HG03159 (cell line): ENCODE data around the gene RESF1.
"Not testable (repeated sequence)": the region's sequence is repeated elsewhere in the genome, so short reads cannot be mapped to it uniquely, and the experiment has no call there.

Experiments used
- ATAC-seq: cut with Tn5 transposase; IDR thresholded peaks from one replicate; pipeline ENCODE4 v1.9.1; 2021; ENCODE audit warnings: mild to moderate bottlenecking, moderate library complexity; ENCODE audit not compliant: unreplicated experiment

Gene RESF1, protein sequence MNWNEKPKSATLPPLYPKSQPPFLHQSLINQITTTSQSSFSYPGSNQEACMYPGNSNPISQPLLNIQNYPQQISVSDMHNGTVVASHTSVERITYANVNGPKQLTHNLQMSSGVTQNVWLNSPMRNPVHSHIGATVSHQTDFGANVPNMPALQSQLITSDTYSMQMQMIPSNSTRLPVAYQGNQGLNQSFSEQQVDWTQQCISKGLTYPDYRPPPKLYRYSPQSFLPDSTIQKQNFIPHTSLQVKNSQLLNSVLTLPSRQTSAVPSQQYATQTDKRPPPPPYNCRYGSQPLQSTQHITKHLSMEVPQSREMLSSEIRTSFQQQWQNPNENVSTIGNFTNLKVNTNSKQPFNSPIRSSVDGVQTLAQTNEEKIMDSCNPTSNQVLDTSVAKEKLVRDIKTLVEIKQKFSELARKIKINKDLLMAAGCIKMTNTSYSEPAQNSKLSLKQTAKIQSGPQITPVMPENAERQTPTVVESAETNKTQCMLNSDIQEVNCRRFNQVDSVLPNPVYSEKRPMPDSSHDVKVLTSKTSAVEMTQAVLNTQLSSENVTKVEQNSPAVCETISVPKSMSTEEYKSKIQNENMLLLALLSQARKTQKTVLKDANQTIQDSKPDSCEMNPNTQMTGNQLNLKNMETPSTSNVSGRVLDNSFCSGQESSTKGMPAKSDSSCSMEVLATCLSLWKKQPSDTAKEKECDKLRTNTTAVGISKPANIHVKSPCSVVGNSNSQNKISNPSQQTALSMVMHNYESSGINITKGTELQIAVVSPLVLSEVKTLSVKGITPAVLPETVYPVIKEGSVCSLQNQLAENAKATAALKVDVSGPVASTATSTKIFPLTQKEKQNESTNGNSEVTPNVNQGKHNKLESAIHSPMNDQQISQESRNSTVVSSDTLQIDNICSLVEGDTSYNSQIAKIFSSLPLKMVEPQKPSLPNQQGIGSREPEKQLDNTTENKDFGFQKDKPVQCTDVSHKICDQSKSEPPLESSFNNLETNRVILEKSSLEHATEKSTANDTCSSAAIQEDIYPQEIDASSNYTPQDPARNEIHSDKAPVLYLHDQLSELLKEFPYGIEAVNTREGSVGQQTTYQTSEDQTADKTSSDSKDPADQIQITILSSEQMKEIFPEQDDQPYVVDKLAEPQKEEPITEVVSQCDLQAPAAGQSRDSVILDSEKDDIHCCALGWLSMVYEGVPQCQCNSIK (N-terminal part only)

DNA sequence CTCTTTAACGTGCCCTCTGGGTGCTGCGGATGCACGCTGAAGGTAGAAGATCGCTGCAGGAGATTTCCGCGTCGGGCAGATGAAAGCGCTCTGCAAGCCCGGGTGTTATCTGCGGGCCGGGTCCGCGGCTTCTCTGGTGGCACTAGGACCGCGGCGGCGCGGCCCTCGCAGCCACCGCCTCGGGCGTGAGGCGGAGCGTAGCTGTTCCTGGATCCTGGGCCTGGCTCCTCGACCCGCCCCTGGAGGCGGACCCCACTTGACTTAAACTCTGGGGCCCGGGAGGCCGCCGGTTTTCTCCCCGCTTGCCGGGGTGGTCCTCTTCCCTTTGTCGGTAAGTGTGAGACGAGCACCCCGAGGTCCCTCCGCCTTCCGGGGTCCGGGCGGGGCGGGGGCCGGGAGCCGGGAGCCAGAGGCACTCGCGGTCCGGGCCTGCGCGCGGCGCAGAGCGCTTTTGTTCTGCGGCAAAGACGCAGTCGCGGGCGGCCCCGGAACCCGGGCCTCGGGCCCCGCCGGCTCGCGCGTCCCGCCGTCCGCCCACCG, at the start of gene RESF1:
RESF1 (plus strand) TSS at position 255 of the 540 bp plus-strand sequence. CDS start 21,541 bp downstream, outside the sequence.
- ATAC-seq, result peak; percentile 80

DNA sequence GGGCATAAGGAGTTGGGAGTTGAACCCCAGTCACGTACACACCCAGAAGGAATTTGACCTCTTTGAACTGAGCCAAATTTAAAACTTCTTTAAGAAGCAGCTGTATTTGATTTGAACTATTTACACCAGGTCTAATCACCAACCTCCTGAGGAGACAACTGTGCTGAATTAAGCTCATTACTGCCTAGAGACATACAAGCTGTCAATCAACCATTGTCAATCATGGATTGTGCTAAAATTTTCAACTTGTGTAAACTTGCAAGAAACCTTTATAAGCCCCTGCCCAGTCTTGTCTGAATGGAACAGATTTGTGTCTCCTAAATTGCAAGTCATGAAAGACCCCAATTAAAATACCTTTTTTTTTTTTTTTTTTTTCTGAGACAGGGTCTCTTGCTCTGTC, 44.3 kb upstream of the RESF1 start:
- no peak for ATAC-seq

DNA sequence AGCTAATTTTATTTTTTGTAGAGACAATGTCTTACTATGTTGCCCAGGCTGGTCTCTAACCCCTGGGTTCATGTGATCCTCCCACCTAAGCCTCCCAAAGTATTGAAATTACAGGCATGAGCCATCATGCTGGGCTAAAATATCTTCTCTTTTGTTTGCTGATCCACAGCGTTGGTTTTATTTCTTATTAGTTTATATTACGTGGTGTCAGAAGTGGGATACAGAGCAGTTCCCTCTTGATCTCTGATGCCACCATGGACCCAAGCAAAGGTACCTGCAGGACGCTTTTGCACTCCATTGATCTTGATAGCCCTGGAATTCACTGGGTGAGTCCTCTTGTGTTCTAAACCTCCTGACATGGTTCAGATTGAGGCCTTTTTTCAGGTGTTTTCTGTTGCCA, 43.8 kb upstream of the RESF1 start:
- ATAC-seq, result no peak

DNA sequence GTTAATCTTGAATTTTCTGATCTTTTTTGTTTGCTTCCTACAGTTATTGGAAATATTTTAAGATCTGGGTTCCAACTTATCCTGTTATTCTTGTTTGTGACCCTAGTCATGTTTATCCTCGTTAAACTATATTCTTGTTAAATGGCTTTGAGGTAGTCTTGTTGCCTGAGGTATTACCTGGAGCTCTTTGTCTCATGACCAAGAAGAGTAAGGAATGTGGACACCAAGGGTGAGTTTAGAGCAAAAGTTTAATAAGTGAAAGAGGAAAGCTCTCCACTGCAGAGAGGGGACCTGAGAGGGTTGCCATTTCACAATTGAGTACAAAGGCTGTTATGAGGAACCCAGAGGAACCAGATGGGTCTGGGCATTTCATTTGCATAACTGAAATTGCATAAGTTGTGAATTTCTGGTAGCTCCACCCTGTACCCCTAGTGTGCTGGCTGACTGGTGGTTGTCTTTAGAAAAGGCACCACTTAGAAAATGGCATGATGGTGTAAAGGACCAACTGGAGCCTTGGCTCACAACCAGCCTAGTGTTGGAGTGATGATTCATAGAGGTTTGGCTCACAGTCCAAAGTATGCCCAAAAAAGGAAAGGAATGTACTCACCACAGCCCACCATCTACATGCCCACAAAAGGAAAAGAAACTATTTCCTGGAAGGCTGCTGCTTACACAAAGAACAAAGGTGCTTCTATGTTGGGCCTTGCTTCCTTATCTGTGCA, 36.7 kb upstream of the RESF1 start:
- ATAC-seq, result no peak

DNA sequence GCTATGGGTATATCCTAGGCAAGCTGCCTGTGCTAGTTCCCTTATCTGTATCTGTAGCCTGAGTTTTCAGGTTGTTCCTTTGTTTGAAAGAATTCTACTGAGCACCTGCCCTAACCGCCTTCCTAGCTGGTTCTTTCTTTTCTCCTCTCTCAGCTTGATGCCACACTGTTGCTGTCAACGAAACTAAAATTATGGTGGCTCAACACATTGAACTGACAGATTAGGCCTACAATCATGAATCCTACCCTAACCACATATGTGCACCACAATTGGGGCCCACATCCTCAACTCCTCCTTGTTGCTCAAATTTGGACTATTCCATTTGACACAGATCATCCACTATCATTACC, 36.2 kb upstream of the RESF1 start:
- no peak for ATAC-seq

DNA sequence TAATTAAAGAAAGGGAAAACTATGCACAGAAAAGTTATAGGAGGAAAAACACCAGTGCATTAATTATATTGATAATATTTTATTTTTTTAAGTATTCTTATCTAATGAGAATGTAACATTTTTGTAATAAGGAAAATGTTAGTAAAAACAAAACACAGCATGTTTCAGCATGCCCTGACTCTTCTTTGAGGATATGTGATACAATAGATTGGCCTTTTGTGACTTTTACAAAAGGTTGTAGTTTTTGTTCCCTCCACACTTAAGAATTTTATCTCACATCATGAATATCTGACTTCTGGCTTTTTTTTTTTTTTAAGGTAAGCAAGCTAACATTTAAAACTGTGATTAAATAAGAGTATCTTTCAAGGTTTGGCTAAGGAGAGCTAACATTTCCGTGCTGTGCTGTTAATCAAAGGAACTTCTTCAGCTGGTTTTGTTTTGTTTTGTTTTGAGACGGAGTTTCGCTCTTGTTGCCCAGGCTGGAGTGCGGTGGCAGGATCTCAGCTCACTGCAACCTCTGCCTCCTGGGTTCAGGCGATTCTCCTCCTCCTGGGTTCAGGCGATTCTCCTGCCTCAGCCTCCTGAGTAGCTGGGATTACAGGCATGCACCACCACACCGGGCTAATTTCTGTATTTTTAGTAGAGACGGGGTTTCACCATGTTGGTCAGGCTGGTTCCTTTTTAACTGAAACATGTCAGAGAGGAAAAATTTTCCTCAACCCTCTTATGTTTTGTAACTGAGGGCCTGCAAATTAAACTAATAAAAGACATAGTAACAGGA, 30.8 kb upstream of the RESF1 start:
- ATAC-seq, result no peak

DNA sequence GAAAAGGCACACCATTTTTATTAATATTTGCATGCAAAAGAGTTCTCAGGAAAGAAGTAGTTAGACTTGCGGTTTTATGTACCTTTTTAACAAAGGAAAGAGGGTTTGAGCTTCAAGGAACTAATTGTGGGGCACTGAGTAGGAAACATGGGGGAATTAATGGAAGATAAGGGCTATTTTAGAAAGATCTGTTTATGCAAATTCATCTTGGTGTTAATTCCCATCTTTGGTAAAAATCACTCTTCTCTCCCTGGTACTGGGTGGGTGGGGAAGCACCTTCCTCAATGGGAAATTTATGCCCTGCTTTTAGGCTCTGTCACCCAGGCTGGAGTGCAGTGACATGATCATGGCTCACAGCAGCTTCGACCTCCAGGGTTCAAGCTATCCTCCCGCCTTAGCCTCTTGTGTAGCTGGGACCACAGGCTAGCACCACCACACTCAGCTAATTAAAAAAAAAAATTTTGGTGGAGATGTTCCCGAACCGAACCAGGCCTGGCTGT, 30.1 kb upstream of the RESF1 start:
- ATAC-seq, result no peak

DNA sequence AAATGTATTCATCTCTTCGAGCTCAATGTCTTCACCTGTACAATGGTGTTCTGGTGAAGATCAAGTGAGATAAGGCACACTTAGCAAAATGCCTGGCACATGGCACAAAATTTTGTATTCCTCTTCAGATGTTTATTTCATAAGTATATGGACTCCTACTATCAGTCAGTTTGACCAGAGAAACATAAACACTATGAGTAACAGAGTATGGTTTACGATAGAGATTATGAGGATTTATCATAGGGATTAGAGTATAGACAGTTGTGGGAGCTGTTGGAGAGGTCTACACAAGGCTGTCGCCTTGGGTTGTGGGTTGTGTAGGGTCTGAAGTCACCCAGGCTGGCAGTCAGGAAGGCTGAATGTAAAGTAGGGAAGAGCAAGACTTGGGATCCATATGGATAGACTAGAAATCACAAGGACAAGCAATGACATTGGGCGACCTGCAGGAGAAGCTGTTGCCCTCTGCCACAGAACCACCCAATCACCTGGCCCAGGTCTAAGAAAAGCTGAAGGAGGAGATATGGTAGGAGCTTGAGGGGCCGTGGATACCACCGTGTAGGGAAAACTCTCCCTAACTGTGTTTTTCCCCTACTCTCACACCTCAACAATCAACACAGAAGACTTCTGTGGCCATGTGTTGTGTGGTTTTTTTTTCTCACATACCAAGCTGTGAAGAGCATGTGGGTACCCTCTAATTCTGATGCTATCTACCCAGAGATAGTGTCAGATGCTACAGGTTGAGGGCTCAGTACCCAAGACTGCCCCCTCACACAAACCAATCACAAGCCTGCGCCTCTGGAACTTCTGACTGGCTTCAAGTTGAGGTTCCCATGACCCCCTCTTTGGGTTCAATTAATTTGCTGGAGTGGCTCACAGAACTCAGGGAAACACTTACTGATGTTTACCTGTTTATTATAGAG, 27.2 kb upstream of the RESF1 start:
- no peak for ATAC-seq

DNA sequence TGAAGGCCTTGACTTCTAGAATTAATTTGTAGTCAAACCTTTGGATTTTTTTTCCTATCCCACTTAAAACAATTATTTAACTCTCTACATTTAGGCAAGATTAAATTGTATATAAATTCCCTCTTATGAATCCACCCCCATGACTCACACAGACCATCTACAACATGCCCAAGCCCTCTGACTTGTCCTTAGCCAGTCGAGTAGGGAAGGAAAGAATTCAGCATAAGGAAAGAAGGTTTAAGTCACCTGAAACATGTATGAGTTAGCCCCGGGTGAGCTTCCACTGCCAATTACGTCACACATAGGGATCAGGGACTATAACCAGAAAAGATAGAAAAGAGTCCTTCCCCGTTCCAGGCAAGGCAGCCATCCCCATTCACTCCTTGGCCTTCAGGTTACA, 14.9 kb upstream of the RESF1 start:
- ATAC-seq, result no peak

DNA sequence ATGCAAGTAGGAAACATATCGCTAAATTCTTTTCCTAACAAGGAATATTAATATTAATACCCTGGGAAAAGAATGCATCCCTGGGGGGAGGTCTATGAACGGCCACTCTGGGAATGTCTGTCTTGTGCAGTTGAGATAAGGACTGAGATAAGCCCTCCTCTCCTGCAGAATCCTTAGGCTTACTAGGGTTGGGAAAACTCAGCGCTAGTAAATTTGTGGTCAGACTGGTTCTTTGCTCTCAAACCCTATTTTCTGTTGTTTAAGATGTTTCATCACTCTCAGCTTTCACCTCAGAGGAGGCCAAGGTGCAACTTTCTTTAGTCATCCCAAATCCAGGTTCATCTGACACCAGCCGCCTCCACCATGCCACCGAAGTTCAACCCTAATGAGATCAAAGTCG, 11.2 kb upstream of the RESF1 start:
- no peak for ATAC-seq

DNA sequence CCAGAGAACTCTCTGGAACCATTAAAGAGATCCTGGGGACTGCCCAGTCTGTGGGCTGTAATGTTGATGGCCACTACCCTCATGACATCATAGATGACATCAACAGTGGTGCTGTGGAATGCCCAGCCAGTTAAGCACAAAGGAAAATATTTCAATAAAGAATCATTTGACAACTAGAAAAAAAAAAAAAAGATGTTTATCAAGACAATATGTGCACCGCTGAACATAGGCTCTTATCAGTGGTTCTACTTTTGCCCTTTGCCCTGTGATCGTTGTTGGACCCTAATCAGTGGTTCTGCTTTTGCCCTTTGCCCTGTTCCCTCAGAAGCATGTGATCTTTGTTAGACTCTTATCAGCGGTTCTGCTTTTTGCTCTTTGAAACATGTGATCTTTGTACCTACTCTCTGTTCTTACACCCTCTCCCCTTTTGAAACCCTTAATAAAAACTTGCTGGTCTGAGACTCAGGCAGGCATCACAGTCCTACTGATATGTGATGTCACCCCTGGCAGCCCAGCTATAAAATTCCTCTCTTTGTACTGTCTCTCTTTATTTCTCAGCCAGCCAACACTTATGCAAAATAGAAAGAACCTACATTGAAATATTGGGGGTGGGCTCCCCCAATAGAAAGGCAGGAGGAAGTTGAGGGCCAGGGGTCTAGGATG, 10.4 kb upstream of the RESF1 start:
- not testable (repeated sequence) for ATAC-seq

DNA sequence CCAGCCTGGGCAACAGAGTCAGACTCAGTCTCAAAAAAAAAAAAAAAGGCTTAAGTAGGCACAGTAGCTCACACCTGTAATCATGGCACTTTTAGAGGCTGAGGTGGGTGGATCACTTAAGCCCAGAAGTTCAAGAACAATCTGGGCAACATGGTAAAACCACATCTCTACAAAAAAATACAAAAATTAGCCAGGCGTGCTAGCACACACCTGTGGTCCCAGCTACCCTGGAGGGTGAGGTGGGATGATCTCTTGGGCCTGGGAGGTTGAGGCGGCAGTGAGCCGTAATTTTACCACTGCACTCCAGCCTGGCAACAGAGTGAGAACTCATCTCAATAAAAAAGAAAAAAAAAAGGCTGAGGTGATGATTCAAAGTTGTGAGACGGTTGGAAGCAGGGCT, 9.1 kb upstream of the RESF1 start:
- no peak for ATAC-seq

DNA sequence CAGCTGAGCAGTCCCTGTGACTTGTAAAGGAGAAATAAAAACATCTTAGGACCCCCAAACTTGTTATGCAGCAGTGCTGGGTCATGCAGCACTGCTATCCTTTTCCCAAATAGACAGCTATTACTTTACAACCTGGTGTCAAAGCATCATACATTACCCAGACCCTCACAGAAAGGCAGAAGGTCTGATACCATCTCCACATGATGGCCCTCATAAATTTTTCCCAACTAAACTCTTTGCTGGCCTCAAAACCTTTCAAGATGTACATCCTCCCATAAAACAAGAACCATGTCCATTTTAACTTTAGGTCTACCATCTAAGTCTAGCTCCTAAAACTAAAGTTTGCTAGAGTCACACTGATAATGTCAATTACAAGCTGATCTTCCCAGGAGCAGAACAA, 8.7 kb upstream of the RESF1 start:
- no peak for ATAC-seq

DNA sequence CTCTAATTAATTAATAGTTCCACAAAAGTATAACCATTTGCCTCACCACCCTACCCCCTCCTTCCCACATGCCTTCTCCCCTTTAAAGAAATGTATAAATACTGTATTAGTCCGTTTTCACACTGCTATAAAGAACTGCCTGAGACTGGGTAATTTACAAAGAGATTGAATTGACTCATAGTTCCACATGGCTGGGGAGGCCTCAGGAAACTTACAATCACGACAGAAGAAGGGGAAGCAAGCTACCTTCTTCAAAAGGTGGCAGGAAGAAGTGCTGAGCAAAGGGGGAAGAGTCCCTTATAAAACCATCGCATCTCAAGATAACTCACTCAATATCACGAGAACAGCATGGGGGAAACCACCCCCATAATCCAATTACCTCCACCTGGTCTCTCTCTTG, 8.2 kb upstream of the RESF1 start:
- no peak for ATAC-seq

DNA sequence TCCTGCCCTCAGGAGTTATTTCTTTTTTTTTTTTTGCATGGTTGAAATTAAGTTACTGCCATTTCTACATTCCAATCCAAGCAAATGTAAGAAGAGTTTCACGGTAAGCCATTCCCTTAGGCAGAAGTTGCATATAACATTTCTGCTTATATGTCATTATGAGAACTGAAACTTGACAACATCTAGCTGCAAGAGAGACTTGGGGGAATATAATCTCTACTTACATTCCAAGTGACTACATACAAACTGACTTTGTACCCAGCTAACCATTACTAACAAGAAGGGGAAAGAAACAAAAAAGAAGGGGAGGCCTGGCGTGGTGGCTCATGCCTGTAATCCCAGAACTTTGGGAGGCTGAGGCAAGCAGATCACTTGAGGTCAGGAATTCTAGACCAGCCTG, 7.3 kb upstream of the RESF1 start:
- no peak for ATAC-seq

DNA sequence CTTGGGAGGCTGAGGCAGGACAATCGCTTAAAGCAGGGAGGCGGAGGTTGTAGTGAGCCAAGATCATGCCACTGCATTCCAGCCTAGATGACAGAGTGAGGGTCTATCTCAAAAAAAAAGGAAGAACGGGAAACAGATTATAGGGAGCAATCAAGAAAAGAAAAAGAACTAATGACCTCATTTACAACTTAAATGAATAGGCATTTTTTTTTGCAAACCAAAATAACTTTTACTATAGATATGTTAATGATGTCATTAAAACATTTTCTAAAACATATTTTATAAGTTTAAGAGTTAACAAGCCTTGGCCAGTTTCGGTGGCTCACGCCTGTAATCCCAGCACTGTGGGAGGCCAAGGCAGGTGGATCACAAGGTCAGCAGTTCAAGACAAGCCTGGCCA, 6.8 kb upstream of the RESF1 start:
- no peak for ATAC-seq

DNA sequence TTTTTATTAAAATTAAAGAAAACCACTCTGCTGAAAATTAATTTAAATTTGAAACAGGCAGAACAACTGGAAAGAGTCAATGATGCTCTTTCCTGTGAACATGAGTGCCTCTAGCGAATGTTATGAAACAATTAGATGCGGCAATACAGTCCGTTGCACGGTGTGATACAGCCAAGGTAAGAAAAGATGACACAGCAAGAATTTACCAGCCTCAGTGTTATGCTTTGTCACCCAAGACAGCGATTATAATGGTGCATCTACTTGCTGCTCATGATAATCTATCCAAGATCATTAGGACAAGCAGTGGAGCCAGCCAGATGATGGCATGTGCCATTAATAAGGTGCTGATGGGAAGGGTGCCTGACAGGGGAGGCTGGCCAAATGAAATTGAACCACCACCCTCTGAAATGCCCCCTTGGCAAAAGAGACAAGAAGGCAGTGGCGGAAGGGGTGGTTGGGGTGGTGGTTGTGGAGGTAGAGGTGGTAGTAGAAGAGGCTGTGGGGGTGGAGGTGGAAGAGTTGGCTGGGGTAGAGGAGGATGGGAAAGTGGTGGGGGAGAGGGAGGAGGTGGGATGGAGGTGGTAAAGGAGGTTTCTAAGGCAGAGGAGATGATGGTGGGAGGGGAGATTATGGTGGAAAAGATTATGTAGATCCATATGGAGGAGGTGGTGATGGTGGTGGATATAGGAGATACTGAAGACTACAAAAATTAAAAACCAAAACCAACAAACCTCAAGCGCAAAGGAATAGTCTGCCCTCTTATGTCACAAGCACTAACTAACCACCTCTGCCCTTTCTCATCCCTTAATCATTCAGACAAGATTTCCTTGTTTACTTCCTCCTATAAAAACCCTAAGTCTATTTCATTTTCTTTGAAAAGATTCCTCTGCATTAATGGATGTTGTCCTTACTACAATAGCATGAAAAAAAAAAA, 4.0 kb upstream of the RESF1 start:
- no peak for ATAC-seq
